OCI-LY3 (cell line): ENCODE results near the gene TTL.
"Not testable (repeated sequence)": the region's sequence is repeated elsewhere in the genome, so short reads cannot be mapped to it uniquely, and the experiment has no call there.

ENCODE experiments used
- EZH2phosphoT487 ChIP-seq: fragments of 200-600 bp; shearing (Covaris generic); IDR thresholded peaks from 2 replicates; pipeline ENCODE4 v1.6.1; 2018; ENCODE audit warnings: antibody characterized with exemption, mixed run types, low read depth
- TF ChIP-seq, protein P1 (sequence below): fragments of 200-600, 300-600 bp; sonication (generic); IDR thresholded peaks from 2 replicates; pipeline ENCODE4 v1.5.1; 2014; ENCODE audit warnings: antibody characterized with exemption, low read length, low read depth

DNA sequence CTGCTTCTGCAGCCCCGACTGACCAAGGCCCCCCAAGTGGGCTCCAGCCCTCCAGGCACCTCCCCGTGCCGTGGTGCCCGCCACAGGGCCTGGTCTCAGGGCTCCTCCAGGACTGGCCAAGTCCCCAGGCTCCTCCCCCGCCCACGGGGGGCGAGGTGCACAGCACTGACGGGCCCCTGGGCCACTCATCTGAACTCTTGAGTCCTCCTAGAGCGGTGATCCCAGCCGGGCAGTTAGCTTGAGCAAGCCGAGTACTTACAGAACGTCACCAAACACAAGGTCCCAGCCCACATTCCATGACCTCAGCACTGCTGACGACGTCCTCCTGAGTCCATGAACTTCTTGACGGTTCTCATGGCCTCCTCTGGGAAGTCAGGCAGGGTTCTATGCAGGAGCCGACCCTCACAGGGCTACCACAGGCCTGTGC, 44.5 kb upstream of the TTL start:
- TF ChIP-seq EZH2phosphoT487: not testable (repeated sequence)
- TF ChIP-seq, protein P1, sequence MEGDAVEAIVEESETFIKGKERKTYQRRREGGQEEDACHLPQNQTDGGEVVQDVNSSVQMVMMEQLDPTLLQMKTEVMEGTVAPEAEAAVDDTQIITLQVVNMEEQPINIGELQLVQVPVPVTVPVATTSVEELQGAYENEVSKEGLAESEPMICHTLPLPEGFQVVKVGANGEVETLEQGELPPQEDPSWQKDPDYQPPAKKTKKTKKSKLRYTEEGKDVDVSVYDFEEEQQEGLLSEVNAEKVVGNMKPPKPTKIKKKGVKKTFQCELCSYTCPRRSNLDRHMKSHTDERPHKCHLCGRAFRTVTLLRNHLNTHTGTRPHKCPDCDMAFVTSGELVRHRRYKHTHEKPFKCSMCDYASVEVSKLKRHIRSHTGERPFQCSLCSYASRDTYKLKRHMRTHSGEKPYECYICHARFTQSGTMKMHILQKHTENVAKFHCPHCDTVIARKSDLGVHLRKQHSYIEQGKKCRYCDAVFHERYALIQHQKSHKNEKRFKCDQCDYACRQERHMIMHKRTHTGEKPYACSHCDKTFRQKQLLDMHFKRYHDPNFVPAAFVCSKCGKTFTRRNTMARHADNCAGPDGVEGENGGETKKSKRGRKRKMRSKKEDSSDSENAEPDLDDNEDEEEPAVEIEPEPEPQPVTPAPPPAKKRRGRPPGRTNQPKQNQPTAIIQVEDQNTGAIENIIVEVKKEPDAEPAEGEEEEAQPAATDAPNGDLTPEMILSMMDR: not testable (repeated sequence)
